Inflammatory macrophage treated with lipopolysaccharide for 4 hours (primary cell): ENCODE measurements around the gene ZNF536.
"Not testable (repeated sequence)": the region's sequence is repeated elsewhere in the genome, so short reads cannot be mapped to it uniquely, and the experiment has no call there.

Experiments
- DNase-seq: peaks from one replicate; pipeline ENCODE4 v3.0.0-alpha.2; 2020

Gene ZNF536

DNA sequence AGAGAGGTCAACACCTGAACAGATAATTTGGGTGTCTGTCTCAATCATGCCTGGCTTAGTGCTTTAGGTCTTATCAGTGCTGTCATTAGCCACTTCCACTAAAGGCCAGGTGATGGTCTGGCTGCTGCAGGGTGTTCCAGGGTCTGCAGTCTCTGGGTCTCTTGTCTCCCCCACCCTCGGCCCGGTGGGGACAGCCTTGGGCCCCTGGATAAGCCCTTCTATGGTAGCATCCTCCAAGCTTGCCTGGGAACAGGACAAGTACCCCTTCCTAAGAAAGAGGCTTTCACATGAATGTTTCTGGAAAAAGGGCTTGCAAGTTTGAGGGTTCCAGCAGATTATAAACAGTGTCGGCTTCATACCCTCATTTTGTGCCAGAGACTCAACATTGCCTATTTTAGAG, 29.3 kb upstream of the ZNF536 start:
- no peak for DNase-seq

DNA sequence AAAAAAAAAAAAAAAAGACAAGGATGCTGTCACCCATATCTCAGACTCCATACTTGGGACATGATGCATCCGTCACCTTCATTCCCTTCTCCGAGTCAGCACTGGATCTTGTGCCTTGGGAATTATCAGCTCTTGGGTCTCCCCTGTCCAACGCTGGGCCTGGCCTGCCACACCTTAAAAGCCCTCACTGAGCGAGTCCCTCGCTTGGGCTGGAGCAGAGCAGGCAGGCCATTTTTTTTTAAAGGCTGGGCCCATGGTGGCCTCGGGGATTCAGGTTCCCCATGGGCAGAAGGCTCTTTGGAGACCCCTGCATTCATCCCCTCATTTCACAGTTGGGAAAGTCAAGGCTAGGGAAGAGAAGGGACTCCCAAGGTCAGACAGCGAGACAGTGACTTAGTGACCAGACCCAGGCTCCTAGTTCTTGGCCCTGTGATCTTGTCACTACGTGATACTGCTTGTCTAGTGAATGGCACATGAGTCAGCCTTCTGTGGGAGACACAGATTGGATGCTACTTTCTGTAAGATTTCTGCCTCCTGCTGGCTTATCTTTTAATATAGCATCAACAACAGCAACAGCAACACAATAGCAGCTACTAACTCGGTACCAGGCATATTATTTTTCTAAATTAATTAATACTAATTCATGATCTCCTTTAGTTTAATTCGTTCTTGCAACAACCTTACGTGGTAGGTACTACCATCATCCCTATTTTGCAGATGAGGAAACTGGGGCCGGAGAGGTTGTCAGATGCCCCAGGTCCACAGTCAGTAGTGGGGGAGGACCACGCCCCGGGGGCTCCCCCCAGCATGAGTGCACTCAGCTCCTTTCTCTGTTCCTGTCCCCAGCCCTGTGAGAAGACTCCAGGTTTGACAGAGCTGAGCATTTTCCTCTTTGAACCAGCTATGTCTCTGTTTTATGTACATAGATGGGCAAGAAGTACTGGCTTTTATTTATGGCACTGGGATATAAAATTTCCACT, 27.4 kb upstream of the ZNF536 start:
- DNase-seq: no peak

DNA sequence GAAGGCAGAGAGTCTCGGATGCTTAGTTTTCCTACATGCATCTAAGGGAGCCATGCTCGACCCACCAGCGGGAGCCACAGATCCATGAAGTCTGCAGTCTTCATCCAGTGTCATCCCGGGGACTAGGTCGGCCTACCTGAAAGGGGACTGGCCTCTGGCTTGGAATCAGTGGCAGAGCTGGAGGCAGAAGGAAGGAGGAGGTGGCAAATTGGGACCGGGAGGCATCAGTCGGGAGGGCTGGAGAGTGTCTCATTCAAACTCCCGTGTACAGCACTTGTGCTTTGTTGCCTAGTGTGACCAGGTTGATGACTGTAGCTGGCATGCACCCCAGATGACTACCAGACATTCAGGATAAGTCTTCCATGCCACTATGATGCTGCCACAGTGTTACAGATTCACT, 26.5 kb upstream of the ZNF536 start:
- DNase-seq: no peak

DNA sequence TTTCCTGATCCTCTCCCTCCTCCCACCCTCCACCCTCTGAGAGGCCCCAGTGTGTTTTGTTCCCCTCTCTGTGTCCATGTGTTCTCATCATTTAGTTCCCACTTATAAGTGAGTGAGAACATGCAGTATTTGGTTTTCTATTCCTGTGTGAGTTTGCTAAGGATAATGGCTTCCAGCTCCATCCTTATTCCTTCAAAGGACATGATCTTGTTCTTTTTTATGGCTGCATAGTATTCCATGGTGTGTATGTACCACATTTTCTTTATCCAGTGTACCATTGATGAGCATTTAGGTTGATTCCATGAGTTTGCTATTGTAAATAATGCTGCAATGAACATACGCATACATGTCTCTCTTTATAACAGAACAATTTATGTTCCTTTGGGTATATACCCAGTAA, 25.7 kb upstream of the ZNF536 start:
- not testable (repeated sequence) for DNase-seq

DNA sequence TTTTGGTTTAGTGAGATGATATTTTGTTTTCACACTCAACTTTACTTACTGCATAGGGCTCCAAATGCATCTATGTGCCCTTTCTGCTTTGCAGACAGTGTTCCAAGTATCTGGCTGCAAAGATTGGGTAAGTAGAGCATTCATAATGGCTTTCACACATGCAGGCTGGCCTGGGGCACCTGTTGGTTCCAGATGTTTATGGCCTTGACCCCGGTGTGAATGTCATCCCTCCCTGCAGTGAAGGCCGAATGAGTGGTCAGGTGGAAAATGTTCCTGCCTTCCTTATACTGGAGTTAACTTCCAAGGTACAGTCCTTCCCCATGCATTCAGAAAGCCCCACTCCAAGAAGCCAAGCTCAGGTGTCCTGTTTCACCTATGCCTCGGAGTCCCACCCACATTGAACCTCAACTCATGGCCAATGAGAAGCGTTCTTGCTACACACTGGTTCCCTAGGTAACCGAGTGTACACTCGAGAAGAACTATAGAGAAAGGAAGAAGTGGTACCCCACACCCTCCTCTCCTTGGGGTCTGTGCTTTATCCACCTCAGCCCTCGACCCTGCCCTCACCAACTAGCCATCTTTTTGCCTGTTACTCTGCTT, 23.0 kb upstream of the ZNF536 start:
- no peak for DNase-seq

DNA sequence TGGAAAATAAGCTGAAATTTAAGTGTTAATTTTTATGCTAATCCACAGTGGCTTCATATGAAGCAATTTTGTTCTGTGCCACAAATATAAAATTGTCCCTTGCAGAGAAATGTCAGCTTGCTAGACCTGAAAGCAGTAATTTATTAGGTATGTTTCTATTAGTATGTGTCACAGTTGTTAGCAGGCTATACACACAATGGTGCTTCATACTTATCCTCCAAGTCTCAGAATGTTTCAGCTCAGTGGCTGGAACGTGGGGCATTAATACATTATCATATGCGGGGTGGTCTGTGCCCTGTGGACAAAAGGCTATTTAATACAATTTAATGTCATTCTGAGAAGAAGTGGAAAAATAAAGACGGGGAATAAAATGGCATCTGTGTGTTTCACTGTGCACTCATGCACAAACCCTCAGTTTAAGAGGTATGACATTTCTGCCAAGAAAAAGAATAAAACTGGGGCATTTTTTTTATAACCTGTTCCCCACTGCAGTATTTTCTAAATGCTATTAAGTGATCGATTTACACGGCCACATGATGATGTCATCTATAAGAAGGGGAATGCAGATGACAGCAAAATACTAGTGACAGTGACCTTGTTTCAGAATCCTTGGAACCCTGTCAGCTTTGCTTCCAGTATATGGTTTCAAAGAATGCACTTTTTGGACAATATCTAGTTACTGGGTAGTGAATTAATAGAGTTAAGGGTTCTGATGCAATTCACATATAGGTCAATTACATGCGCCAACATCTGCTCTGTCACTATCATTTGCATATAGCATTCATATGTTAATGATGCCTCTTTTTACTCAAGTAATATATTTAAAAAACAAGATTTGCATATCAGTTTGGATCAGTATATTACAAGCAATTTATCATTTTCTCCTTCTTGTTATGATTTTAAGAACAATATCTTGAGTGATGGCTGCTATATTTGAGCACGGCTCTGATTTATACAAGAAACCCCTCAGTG, 21.2 kb upstream of the ZNF536 start:
- DNase-seq: no peak

DNA sequence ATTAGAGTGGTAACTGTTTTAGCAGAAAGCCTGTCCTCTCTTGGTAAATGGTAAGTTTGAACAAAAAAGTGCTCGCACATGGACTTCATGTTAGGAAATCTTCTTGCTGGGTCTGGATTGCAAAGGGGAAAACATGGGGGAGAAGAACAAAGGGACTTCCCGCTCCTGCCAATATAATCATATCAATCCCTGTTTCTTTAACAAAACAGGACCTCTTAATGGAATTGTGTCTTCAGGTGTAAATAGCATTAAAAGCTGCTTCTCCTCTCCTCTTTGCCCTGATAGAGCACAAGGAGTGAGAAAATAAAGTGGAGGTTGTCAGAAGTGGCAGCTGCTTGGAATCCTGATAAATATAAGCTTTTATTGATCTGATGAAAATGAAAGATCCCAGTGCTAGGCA, 20.4 kb upstream of the ZNF536 start:
- DNase-seq: no peak

DNA sequence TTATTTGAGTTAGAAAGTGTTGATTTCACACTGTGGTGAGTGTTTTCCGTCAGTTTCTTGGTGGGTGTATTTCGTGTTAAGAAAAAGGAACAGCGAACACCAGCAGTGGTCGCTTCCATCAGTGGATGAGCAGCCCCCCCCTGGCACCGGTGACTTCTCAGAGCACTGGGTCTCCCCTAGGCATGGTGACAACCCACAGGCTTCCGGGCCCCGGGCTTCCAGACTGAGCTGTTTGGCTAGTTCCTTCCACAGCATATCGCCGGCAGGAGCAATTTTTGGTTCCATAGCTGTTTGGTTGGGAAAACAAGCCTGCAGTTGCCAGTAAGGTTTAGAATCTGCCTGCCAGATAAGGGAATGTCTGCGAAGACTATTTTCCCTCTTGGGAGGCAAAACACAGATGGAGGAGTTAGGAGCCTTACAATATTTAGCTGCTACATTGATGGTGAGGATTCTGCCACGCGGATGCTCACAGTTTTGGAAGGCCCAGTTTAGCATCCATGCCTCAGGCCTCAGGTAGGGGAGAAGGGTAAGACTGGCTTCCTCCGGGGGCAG, 18.7 kb upstream of the ZNF536 start:
- no peak for DNase-seq

DNA sequence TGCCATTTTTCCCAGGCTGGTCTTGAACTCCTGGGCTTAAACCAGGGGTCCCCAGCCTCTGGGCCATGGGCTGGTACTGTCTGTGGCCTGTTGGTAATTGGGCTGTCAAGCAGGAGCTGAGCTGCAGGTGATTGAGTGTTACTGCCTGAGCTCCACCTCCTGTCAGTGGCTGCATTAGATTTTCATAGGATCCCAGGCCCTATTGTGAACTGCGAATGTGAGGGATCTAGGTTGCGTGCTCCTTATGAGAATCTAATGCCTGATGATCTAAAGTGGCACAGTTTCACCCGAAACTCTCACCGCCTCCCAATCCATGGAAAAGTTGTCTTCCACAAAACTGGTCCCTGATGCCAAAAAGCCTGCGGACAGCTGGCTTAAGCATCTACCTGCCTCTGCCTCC, 16.6 kb upstream of the ZNF536 start:
- no peak for DNase-seq

DNA sequence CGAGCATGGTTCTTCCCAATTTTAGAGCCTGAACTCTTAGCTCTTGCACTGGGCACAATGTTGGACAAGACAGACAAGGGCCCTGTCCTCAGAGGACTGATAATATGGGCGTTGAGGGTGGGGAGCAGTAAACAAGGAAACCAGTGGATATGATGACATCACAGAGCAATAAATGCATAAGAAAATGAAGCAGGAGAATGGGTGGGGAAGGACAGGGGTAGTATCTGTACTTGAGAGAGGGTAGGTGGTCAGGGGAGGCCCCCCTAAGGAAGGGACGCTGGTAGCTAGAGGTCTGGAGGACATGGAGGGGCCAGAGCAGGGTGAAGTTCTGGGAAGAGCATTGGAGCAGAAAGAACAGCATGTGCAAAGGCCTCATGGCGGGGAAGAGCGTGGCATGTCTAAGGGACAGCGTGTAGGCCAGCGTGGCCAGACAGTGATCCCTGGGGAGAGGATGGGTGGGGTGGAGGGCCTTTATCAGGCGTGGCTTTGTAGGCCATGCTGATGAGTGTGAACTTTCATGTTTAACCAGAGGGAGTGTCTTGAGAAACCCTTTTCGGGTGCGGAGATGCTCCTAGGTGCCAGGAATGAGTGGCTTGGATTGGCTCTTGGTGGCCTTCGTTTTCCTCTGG, 15.1 kb upstream of the ZNF536 start:
- no peak for DNase-seq

DNA sequence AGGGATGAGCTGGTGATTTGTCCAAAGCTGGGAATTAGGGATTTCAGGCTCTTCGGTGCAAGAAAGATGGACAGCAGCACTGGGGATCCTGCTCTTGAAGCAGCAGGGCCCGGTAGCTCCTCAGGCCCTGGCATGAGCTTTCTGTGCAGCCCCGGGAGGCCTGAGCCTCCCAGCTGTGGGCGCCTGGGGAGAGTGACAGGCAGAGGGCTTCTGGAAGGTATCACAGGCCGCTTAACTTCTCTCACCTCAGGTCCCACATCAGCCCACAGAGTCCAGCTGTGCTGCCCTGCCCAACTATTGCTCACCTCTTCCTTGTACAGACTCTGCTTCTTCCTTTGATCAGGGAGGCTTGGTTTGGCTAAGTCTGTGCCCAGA, 14.6 kb upstream of the ZNF536 start:
- no peak for DNase-seq

DNA sequence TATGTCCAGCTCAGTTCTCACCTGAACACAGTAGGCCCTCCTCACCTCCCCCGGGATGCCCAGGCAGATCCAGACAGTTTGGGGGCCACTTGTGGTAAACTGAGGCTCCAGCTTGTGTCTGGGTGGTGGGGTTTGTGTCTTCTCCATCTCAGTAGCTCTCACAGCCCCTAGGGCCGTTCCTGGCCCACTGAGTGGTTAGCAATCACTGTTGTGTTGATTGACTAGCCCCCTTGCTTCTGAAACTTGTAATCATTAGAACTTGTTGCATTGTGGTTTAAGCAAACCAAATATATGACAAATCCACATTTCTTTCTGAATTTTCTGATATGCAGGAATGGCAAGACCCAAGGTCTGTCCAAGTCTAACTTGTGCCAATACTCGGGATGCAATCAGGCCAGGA, 13.9 kb upstream of the ZNF536 start:
- DNase-seq: no peak

DNA sequence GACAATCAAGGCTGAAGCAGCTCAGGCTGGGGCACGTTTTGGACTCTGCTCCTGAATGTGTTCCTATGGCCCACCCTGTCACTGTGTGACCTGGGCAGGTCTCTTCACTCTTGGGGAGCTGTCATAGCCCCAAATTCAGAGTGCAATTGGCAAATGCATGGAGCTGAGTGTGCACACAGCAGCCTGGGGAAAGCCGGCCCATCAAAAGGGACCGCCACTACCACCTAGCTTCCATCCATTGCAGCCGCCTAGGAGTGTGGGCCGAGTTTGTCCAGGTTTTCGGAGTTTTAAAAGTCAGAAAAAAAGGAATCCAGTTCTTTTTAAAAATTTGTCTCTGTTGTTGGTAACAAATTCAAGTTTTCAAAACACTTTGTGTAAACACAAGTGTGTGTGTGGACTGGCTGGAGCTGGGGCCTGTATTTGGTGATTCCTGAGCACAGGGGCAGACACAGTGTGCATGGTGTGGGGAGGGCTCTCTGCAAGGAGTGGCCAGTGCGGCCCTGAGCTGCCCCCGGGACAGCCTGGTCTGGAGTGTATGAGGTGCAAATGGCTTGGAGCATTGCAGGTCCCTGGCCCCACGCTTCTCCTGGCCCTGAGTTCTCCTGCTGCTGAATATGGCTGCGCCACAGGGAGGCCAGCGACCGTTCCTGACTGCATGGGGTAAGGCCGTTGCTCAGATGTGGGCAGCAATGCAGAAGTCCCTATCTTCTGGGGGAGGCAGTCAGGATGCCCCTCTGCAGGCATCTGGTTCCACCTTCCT, 13.2 kb upstream of the ZNF536 start:
- no peak for DNase-seq

DNA sequence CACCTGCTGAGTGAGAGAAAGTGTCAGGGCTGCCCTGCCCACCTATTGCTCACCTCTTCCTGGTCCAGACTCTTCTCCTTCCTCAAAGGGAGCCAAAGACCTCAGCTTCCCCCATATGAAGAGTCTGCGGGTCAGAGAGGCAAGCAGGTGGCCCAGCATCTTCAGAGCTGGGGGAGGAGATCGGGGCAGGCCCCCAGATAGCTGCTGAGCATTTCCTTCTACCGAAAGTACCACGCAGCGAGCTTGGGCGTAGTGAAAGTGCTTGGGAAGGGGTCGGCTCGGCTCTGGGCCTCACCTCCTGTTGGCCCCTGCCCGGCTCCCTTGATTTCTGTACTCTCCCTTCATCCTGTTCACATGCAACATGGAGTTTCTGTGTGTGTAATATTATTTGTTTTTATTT, 12.2 kb upstream of the ZNF536 start:
- no peak for DNase-seq

DNA sequence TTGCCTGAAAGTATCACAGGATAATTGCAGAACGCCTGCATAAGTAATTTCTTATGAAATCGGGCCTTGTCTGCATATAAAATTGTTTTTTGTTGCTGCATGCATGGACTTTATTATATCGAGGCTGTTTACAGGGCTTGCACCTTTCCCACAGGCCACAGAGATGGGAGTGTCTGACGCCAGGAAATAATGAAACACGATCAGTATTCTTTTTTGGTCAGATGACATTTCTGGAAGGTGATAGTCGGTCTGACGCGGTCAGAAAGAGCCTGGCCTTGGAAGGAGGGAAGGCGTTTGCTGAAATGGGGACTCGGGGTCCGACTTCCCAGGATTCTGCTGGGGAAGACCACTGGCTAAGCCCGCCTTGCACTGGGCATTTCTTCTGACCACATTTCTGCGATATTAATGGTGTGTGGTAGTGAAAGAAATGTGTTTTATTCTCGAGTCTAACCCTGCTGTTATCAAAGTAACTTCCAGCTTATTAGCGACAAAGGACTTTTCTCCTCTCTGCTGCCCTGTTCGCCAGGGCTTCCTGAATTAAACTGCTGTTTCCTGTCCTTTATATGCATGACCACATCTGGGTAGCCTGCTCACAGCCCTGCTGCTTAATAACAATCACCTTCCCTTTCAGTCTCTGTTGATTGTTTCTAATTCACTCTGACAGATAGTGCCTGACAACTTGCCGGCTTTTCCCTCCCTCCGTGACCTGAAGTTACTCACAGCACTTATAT, 11.6 kb upstream of the ZNF536 start:
- DNase-seq: no peak

DNA sequence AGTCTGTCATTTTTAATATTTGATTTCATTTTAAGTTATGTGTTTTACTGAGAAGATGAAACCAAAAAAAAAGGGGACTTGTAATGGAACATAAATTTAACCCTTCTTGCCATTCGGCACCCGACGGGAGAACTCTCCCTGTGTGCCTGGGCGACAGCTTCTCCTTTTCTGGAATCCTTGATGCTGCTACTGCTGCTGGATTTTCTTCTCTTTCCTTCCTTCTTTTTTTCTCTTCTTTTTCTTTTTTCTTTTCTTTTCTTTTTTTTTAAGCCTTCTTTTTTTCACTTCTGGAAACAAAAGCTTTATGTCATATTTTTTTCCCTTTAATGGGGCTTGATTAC, 11.1 kb upstream of the ZNF536 start:
- no peak for DNase-seq

DNA sequence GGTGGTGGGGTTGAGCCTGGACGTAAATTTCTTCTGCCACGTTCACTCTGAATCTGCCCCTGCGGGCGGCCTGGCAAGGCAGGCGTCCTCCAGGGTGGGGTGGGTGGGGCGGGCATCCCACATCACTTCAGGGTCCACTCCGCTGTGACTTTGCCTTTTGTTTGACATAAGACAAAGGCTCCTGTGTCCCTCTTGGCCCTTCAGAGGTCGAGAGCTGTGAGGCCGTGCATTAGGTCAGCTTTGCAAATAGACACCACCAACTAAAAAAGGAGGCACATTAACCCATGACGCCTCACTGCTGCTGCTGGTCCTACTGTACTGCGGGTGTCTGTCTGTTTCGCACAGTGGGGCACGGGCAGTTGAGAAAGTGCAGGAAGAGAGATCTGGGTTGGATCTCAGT, 10.5 kb upstream of the ZNF536 start:
- no peak for DNase-seq

DNA sequence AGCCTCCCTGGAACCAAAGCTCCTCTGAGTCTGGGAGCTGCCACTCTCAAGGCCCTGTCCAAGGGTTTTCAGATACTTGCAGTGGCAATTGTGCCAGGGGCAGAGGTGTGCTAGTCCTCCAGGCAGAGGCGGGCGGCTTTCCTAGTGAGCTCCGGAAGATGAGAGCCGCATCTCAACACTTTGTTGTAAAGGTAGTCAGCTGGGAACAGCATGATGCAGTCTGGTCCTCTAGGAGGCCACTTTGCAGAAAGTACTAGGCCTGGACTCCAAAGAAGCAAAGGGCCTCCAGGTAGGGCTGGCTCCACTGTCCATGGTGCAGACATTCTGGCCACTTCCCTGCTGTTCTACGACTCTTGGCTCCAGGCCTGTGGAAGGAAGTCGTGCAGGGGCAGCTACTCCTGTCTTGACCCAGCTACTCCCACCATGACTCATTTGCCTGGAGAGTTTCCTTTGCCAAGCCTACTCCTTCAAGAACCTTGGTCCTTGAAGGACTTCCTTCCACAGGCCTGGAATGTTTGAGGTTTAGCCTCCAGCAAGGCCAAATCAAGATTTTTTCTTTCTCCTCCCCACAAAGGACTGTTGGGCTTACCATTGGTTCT, 9.9 kb upstream of the ZNF536 start:
- DNase-seq: no peak

DNA sequence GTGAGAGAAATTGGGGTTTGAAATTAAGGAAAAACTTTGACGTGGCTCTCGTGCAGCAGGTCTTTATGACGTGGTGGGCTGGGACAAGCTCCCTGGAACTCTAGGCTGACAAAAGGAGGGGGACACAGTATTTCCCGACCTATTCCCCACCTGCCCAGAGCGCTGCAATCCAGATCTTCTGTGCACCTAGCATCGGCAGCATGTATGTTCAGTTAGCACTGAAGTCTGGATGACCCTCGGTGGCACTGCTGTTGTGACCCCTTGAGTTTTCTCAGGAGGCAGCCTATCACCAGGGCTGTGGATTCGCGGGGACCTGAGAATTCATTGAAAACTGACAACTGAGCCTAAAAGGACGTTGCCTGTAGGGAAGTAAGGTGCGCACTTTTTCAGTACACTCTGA, 9.1 kb upstream of the ZNF536 start:
- DNase-seq: no peak

DNA sequence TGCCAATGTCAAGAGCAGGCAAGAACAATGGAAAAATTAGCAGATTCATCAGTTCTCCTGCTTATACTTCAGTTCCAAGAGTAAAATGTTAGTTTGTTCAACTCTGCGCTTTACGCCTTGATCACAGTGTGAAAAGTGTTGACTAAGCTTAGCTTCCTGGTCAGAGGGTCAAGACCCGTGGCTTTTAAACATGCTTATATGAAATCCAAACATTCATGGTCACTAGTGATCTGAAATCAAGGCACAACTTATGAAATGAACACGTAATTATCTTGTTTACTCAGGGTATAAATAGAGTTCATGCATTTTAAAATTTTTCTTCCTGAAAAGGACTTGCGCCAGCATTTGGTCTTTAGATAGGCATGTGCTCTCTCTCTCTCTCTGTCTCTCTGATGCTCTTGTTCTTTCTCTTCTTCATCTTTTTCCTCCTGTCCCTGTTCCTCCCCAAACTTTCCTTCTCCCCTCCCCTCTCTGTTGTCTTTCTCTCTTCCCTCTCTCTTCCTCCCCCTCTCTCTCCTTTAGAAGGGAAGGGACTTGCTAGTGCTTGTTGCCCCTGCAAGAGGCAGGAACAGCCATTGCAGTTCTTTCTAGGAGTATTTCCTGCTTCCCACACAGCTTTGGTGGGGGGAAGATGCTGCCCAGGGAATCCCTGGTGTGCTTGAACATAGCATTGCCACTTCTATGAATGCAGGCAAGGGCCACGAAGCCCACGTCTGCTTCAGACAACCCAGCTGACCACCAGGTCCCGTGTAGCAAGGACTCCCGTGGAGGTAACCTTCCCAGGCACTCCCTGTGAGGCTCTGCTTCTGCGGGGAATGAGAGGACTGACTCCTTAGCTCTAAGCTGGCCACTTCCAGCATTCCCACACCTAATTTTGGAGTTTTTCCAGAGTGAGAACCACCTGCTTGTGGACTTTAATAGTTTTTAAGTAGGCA, 7.1 kb upstream of the ZNF536 start:
- no peak for DNase-seq
